Measurements from ENCODE around the gene DLG2.

DLG2 gene

GRCh38 chr11:83677730-83678129 is 1949.4 kb downstream of the DLG2 start:
- no peak for DNase-seq (ENCODE audit: low read depth)

GRCh38 chr11:83676056-83676601 is 1951.0 kb downstream of the DLG2 start:
- no peak for DNase-seq (ENCODE audit: low read depth)

- no peak for DNase-seq (ENCODE audit: low read depth)
Observed at GRCh38 chr11:83674102-83674896, 1952.8 kb downstream of the DLG2 start.

GRCh38 chr11:83671289-83671688 is 1955.9 kb downstream of the DLG2 start:
- no peak for DNase-seq (ENCODE audit: low read depth)

- no peak for DNase-seq (ENCODE audit: low read depth)
Observed at GRCh38 chr11:83666149-83666548, 1961.0 kb downstream of the DLG2 start.

- no peak for DNase-seq (ENCODE audit: low read depth)
Observed at GRCh38 chr11:83663988-83664387, 1963.2 kb downstream of the DLG2 start.

- DNase-seq (ENCODE audit: low read depth) = no peak
Observed at GRCh38 chr11:83663446-83663845, 1963.7 kb downstream of the DLG2 start.

- no peak for DNase-seq (ENCODE audit: low read depth)
Observed at GRCh38 chr11:83662494-83662893, 1964.7 kb downstream of the DLG2 start.

GRCh38 chr11:83661491-83662350 is 1965.4 kb downstream of the DLG2 start:
- no peak for DNase-seq (ENCODE audit: low read depth)

GRCh38 chr11:83659466-83659865 is 1967.7 kb downstream of the DLG2 start:
- DNase-seq (ENCODE audit: low read depth) = no peak

GRCh38 chr11:83656796-83657330 is 1970.3 kb downstream of the DLG2 start:
- no peak for DNase-seq (ENCODE audit: low read depth)

GRCh38 chr11:83655976-83656375 is 1971.2 kb downstream of the DLG2 start:
- DNase-seq (ENCODE audit: low read depth) = no peak

- no peak for DNase-seq (ENCODE audit: low read depth)
Observed at GRCh38 chr11:83649528-83649855, 1977.7 kb downstream of the DLG2 start.

GRCh38 chr11:83648610-83649527 is 1978.3 kb downstream of the DLG2 start:
- no peak for DNase-seq (ENCODE audit: low read depth)

GRCh38 chr11:83645561-83645960 is 1981.6 kb downstream of the DLG2 start:
- no peak for DNase-seq (ENCODE audit: low read depth)

GRCh38 chr11:83643115-83643514 is 1984.0 kb downstream of the DLG2 start:
- no peak for DNase-seq (ENCODE audit: low read depth)

- no peak for DNase-seq (ENCODE audit: low read depth)
Observed at GRCh38 chr11:83642500-83642899, 1984.6 kb downstream of the DLG2 start.

- no peak for DNase-seq (ENCODE audit: low read depth)
Observed at GRCh38 chr11:83641511-83641910, 1985.6 kb downstream of the DLG2 start.

- no peak for DNase-seq (ENCODE audit: low read depth)
Observed at GRCh38 chr11:83639995-83640758, 1987.0 kb downstream of the DLG2 start.

- no peak for DNase-seq (ENCODE audit: low read depth)
Observed at GRCh38 chr11:83635166-83635565, 1992.0 kb downstream of the DLG2 start.

- DNase-seq (ENCODE audit: low read depth) = no peak
Observed at GRCh38 chr11:83630211-83630610, 1996.9 kb downstream of the DLG2 start.

Data from activated T-helper 1 cell treated with Interleukin-2 at 50 U/mL for 16 hours (primary cell).